OCI-LY3 (cell line): ENCODE results near the gene ADCY4.
A peak's percentile ranks its signal among the peaks of the same experiment; 100 is the strongest.

Experiments
- H2AFZ ChIP-seq: fragments of 200-600, 300-600 bp; shearing (Covaris generic); 2 replicates; pipeline ENCODE4 v1.6.0; 2014; ENCODE audit warnings: antibody characterized with exemption, low read depth, low read length
- H3K27ac ChIP-seq: fragments of 200-600, 300-600 bp; sonication (generic); 2 replicates; pipeline ENCODE4 v1.5.1; 2014; ENCODE audit warnings: mild to moderate bottlenecking, low read length, moderate library complexity, mixed read lengths
- H3K27me3 ChIP-seq: fragments of 200-600, 300-600 bp; sonication (generic); 2 replicates; pipeline ENCODE4 v1.6.1; 2014; ENCODE audit warnings: low read depth, low read length, mixed read lengths
- H3K36me3 ChIP-seq: fragments of 200-600, 300-600 bp; sonication (generic); replicated peaks from 2 replicates; pipeline ENCODE3; 2014; ENCODE audit warnings: low read depth, low read length, mixed read lengths
- H3K4me1 ChIP-seq: fragments of 300-600, 200-600 bp; sonication (generic); 2 replicates; pipeline ENCODE4 v1.6.1; 2014; ENCODE audit warnings: low read length, mixed read lengths
- H3K4me2 ChIP-seq: fragments of 200-600, 300-600 bp; sonication (generic); 2 replicates; pipeline ENCODE4 v1.6.1; 2014; ENCODE audit warnings: low read length, mixed read lengths
- H3K4me3 ChIP-seq: fragments of 300-600, 200-600 bp; sonication (generic); 2 replicates; pipeline ENCODE4 v1.5.1; 2014; ENCODE audit warnings: antibody characterized with exemption, mild to moderate bottlenecking, low read length, moderate library complexity
- H3K79me2 ChIP-seq: fragments of 300-600, 200-600 bp; shearing (Covaris generic); 2 replicates; pipeline ENCODE4 v1.6.1; 2014; ENCODE audit warnings: mild to moderate bottlenecking, low read length, mixed read lengths
- H3K9ac ChIP-seq: fragments of 300-600, 200-600 bp; shearing (Covaris generic); 2 replicates; pipeline ENCODE4 v1.6.0; 2014; ENCODE audit warnings: mild to moderate bottlenecking, low read length, moderate library complexity
- H3K9me3 ChIP-seq: fragments of 200-600, 300-600 bp; shearing (Covaris generic); 2 replicates; pipeline ENCODE4 v1.6.1; 2014; ENCODE audit warnings: low read length, mixed read lengths; ENCODE audit not compliant: insufficient read depth
- H4K20me1 ChIP-seq: fragments of 200-600, 300-600 bp; sonication (generic); 2 replicates; pipeline ENCODE4 v1.6.1; 2016; ENCODE audit warnings: low read length, mixed read lengths; ENCODE audit not compliant: insufficient read depth
- CTCF ChIP-seq: fragments of 200-600, 300-600 bp; sonication (generic); IDR thresholded peaks from 2 replicates; pipeline ENCODE4 v1.5.1; 2014; ENCODE audit warnings: antibody characterized with exemption, low read length, low read depth
- EZH2phosphoT487 ChIP-seq: fragments of 200-600 bp; shearing (Covaris generic); IDR thresholded peaks from 2 replicates; pipeline ENCODE4 v1.6.1; 2018; ENCODE audit warnings: antibody characterized with exemption, mixed run types, low read depth

ADCY4 gene

DNA sequence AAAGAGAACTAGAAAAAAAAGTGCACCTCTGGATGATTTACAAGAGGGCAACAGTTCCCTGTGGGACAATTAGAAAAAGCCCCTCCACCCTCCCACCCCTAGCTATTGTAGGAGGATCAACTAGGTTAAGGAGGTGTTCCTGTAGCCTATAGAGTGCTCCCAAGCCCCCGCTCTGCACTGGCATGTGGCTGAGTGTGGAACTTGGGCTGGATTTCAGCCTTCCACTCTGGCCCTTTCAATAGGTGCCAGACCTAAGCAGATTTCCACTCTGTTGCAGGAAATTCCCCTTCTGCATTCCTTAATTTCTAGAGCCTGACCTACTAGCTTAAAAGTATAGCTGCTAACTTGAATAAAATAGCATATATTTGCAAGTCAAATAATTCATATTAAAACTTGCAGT lies 35.9 kb upstream of the ADCY4 start:
- Histone ChIP-seq H4K20me1 (no peaks in the 10 kb centered on the region), H3K27me3 (no peaks in the 10 kb centered on the region), H3K4me1 (peaks cover 6% of the 10 kb centered on the region), H3K36me3 (peaks cover 10% of the 10 kb centered on the region), H2AFZ (no peak overlapping the region), H3K4me2 (no peak overlapping the region), H3K9me3 (no peaks in the 10 kb centered on the region), H3K9ac (no peak overlapping the region), H3K79me2 (no peaks in the 10 kb centered on the region), H3K27ac (no peak overlapping the region), H3K4me3 (no peak overlapping the region)
- no peak for TF ChIP-seq CTCF
- TF ChIP-seq EZH2phosphoT487, result no peak

DNA sequence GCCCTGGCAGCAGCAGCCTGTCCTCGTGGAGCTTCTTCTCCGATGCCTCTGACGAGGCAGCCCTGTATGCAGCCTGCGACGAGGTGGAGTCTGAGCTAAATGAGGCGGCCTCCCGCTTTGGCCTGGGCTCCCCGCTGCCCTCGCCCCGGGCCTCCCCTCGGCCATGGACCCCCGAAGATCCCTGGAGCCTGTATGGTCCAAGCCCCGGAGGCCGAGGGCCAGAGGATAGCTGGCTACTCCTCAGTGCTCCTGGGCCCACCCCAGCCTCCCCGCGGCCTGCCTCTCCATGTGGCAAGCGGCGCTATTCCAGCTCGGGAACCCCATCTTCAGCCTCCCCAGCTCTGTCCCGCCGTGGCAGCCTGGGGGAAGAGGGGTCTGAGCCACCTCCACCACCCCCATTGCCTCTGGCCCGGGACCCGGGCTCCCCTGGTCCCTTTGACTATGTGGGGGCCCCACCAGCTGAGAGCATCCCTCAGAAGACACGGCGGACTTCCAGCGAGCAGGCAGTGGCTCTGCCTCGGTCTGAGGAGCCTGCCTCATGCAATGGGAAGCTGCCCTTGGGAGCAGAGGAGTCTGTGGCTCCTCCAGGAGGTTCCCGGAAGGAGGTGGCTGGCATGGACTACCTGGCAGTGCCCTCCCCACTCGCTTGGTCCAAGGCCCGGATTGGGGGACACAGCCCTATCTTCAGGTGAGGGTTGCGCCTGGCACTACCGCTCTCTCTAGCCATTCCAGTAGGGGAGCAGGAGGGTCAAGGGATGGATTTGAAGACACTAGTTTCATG lies 35.2 kb upstream of the ADCY4 start:
- Histone ChIP-seq H3K9ac (no peak overlapping the region), H3K4me2 (no peak overlapping the region), H3K27ac (no peak overlapping the region)

GRCh38 chr14:24369463-24369862 lies 34.6 kb upstream of the ADCY4 start:
- no peak overlapping the region for H3K4me3 ChIP-seq
- H3K4me1 ChIP-seq, result peaks cover 13% of the 10 kb centered on the region
- H3K27me3 ChIP-seq, result no peaks in the 10 kb centered on the region
- no peak overlapping the region for H2AFZ ChIP-seq
- peak overlapping the region; percentile 74 for H3K4me2 ChIP-seq
- peaks cover 10% of the 10 kb centered on the region for H3K36me3 ChIP-seq
- TF ChIP-seq CTCF, result no peak
- no peak for TF ChIP-seq EZH2phosphoT487
- H4K20me1 ChIP-seq, result no peaks in the 10 kb centered on the region
- H3K9ac ChIP-seq, result no peak overlapping the region
- H3K79me2 ChIP-seq, result no peaks in the 10 kb centered on the region
- H3K27ac ChIP-seq, result no peak overlapping the region
- no peaks in the 10 kb centered on the region for H3K9me3 ChIP-seq

More for the DNA sequence above, 35.2 kb upstream of the ADCY4 start:
- Histone ChIP-seq H3K79me2 (no peaks in the 10 kb centered on the region), H3K4me3 (no peak overlapping the region), H3K4me1 (peaks cover 11% of the 10 kb centered on the region), H4K20me1 (no peaks in the 10 kb centered on the region), H2AFZ (no peak overlapping the region), H3K9me3 (no peaks in the 10 kb centered on the region), H3K27me3 (no peaks in the 10 kb centered on the region), H3K36me3 (peaks cover 10% of the 10 kb centered on the region)
- TF ChIP-seq EZH2phosphoT487, result no peak

- Histone ChIP-seq H3K4me1 (peaks cover 13% of the 10 kb centered on the region), H3K79me2 (no peaks in the 10 kb centered on the region), H3K9ac (peak overlapping the region; percentile 99), H3K4me2 (peak overlapping the region; percentile 74), H3K36me3 (peaks cover 10% of the 10 kb centered on the region), H2AFZ (no peak overlapping the region), H4K20me1 (no peaks in the 10 kb centered on the region), H3K27ac (peak overlapping the region; percentile 87), H3K4me3 (peak overlapping the region; percentile 95), H3K27me3 (no peaks in the 10 kb centered on the region), H3K9me3 (no peaks in the 10 kb centered on the region)
- TF ChIP-seq CTCF (peak; percentile 20; the same call in 1 of the 2 replicates), EZH2phosphoT487 (no peak)
Observed at GRCh38 chr14:24368562-24369252, 33.8 kb upstream of the ADCY4 start.
